Measurements from ENCODE around the gene TTC28.

DNA sequence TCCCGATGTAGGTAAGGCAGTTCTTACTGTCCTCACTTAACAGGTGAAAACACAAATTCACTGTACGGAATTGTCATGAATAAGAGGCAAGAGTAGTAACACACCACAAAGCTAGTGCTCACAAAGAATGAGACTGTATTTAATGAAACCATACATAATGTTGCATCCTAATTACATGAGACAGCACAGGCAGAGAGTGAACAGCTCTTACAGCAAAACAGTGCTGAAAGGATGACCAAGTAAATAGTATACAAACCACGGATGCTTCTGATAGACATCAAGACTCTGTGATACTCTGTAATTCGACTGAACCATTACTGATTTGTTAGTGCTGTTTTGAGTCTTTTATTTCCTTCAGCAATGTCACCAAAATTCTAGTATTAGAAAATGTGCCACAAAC, 282.3 kb downstream of the TTC28 start:
- TF ChIP-seq, protein P1, sequence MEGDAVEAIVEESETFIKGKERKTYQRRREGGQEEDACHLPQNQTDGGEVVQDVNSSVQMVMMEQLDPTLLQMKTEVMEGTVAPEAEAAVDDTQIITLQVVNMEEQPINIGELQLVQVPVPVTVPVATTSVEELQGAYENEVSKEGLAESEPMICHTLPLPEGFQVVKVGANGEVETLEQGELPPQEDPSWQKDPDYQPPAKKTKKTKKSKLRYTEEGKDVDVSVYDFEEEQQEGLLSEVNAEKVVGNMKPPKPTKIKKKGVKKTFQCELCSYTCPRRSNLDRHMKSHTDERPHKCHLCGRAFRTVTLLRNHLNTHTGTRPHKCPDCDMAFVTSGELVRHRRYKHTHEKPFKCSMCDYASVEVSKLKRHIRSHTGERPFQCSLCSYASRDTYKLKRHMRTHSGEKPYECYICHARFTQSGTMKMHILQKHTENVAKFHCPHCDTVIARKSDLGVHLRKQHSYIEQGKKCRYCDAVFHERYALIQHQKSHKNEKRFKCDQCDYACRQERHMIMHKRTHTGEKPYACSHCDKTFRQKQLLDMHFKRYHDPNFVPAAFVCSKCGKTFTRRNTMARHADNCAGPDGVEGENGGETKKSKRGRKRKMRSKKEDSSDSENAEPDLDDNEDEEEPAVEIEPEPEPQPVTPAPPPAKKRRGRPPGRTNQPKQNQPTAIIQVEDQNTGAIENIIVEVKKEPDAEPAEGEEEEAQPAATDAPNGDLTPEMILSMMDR (IDR thresholded peaks at IDR 0.05): no peak
- TF ChIP-seq POLR2AphosphoS5 (IDR thresholded peaks at IDR 0.05) (no peak), POLR2A (IDR thresholded peaks at IDR 0.05; ENCODE audit: low read depth) (no peak)

Data from esophagus muscularis mucosa (tissue), 3 donors.